Esophagus (tissue), 2 donors: ENCODE data around the gene OTOP2. TPM values are rescaled to one million over a fixed set of nuclear protein-coding genes. Genes with fewer than 3 reads are reported as not detected.

Source experiments
- H3K27ac ChIP-seq, 2 donors: one replicate each; pipeline ENCODE4 v1.5.1; 2013; ENCODE audit warnings: low read depth in 2 of 2, mild to moderate bottlenecking in 2 of 2, inconsistent platforms in 1 of 2, low read length in 1 of 2, moderate library complexity in 1 of 2
- H3K27me3 ChIP-seq, 2 donors: one replicate each; pipeline ENCODE4 v1.6.1; 2013; ENCODE audit warnings: low read length in 2 of 2, control low read depth in 1 of 2, mild to moderate bottlenecking in 1 of 2; ENCODE audit not compliant: insufficient read depth in 2 of 2, control insufficient read depth in 1 of 2
- H3K36me3 ChIP-seq, 2 donors: one replicate each; pipeline ENCODE4 v1.6.1; 2013; ENCODE audit warnings: low read length in 1 of 2; ENCODE audit not compliant: control insufficient read depth in 2 of 2, insufficient read depth in 2 of 2
- H3K4me1 ChIP-seq, 2 donors: one replicate each; pipeline ENCODE4 v1.6.1; 2013; ENCODE audit warnings: low read length in 1 of 2; ENCODE audit not compliant: control insufficient read depth in 2 of 2, insufficient read depth in 2 of 2
- H3K4me3 ChIP-seq, 2 donors: one replicate each; pipeline ENCODE4 v1.5.1; 2013; ENCODE audit warnings: low read length in 2 of 2, mild to moderate bottlenecking in 2 of 2, low read depth in 1 of 2, moderate library complexity in 1 of 2
- H3K9me3 ChIP-seq, 2 donors: one replicate each; pipeline ENCODE4 v1.6.1; 2013; ENCODE audit warnings: mild to moderate bottlenecking in 2 of 2, low read depth in 1 of 2, low read length in 1 of 2, moderate library complexity in 1 of 2; ENCODE audit not compliant: control insufficient read depth in 2 of 2, insufficient read depth in 1 of 2
- WGBS, 2 donors: extraction: QIAGEN DNeasy Blood & Tissue Kit; methylation state at CpG; one replicate each; pipeline ENCODE4 v1.1.7; 2013; 5-methylcytosine and 5-hydroxymethylcytosine counted together
- polyA plus RNA-seq, 2 donors: library from polyadenylated mRNA; stranded (reverse); fragments of 200-250 nt; gene quantifications; one replicate each; pipeline ENCODE4 v1.2.3, GENCODE V29; 2013
- donor health status: healthy with polysubstance abuse.
- donor health status: Bipolar disorder and iron deficiency.

Gene OTOP2
- polyA plus RNA-seq, 2 donors, result 0.61 to 0.77 TPM

- H3K27ac ChIP-seq, result peak overlapping the region; percentile 4 to 29
- peak overlapping the region; percentile 51 to 52 for H3K4me3 ChIP-seq
- H3K27me3 ChIP-seq, result no peaks in the 10 kb centered on the region
- WGBS, 2 donors, result 20 to 23% methylated on average over 12 of the region's 12 CpGs
- no peaks in the 10 kb centered on the region for H3K36me3 ChIP-seq
- H3K9me3 ChIP-seq, result no peaks in the 10 kb centered on the region
- H3K4me1 ChIP-seq, result peaks cover 0 to 13% of the 10 kb centered on the region in 2 donors
These were observed 12.4 kb downstream of the OTOP2 start for GRCh38 chr17:74936470-74936799.

GRCh38 chr17:74937064-74938051, 13.3 kb downstream of the OTOP2 start:
- Histone ChIP-seq H3K9me3 (peaks cover 0 to 4% of the 10 kb centered on the region in 2 donors), H3K27me3 (no peaks in the 10 kb centered on the region), H3K36me3 (peaks cover 0 to 5% of the 10 kb centered on the region in 2 donors), H3K4me3 (no peak overlapping the region), H3K27ac (peak overlapping the region in 1 of 2 donors; percentile 38), H3K4me1 (peaks cover 0 to 15% of the 10 kb centered on the region in 2 donors)
- WGBS, 2 donors, result 49 to 50% methylated on average over 11 of the region's 11 CpGs

DNA sequence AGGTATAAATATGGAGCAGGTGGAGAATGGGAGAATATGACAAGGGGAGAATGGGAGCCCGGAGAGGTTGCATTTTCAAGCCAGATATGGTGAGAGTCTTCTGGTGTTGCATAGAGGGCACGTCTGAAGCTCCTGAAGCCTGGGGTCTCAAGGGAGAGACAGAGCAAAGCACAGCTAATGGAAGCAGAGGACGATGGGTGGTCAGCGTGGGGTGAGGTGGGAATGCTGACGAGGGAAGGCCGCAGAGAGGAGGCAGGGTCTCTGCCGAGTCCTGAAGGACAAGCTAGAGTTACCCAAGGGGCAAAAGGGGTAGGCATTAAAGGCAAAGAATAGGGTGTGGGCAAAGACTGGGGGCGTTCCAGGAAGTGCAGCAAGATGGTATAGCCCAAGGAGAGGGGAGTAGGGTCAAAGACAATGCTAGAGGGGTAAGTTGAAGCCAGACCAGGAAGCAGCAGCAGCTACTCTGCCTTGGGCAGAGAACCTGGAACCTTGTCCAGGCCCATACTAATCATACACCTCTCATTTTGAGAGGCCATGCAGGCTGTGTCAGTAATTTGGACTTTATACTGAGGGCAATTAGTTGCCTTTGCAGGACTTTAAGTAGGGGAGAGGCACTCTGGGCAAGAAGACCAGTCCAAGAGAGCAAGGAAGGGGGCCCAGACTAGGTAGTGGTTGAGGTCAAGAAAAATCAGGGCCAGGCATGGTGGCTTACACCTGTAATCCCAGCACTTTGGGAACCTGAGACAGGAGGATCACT, 14.3 kb downstream of the OTOP2 start:
- Histone ChIP-seq H3K27me3 (no peaks in the 10 kb centered on the region), H3K9me3 (peaks cover 0 to 4% of the 10 kb centered on the region in 2 donors), H3K27ac (peak overlapping the region in 1 of 2 donors; percentile 47), H3K36me3 (peaks cover 0 to 5% of the 10 kb centered on the region in 2 donors), H3K4me1 (peaks cover 0 to 17% of the 10 kb centered on the region in 2 donors), H3K4me3 (no peak overlapping the region)
- 72 to 73% methylated on average over 8 of the region's 8 CpGs for WGBS, 2 donors

GRCh38 chr17:74939534-74939933, 15.5 kb downstream of the OTOP2 start:
- Histone ChIP-seq H3K27me3 (no peaks in the 10 kb centered on the region), H3K27ac (peak overlapping the region; percentile 14 to 70), H3K4me3 (no peak overlapping the region), H3K36me3 (peaks cover 0 to 5% of the 10 kb centered on the region in 2 donors), H3K9me3 (peaks cover 0 to 4% of the 10 kb centered on the region in 2 donors), H3K4me1 (peaks cover 0 to 18% of the 10 kb centered on the region in 2 donors)
- WGBS, 2 donors, result 37 to 39% methylated on average over 8 of the region's 8 CpGs

- Histone ChIP-seq H3K4me1 (peaks cover 0 to 13% of the 10 kb centered on the region in 2 donors), H3K27ac (no peak overlapping the region), H3K4me3 (no peak overlapping the region), H3K27me3 (no peaks in the 10 kb centered on the region), H3K9me3 (peaks cover 0 to 4% of the 10 kb centered on the region in 2 donors), H3K36me3 (peaks cover 0 to 5% of the 10 kb centered on the region in 2 donors)
- 81 to 84% methylated on average over 21 of the region's 21 CpGs for WGBS, 2 donors
These were observed 17.2 kb downstream of the OTOP2 start for GRCh38 chr17:74941128-74941725.

GRCh38 chr17:74943808-74944522, 19.9 kb downstream of the OTOP2 start:
- Histone ChIP-seq H3K4me1 (peaks cover 0 to 11% of the 10 kb centered on the region in 2 donors), H3K27ac (peak overlapping the region; percentile 83 to 97), H3K9me3 (peaks cover 0 to 4% of the 10 kb centered on the region in 2 donors), H3K27me3 (no peaks in the 10 kb centered on the region), H3K36me3 (peaks cover 0 to 8% of the 10 kb centered on the region in 2 donors), H3K4me3 (no peak overlapping the region)
- 36 to 45% methylated on average over 13 of the region's 13 CpGs for WGBS, 2 donors

DNA sequence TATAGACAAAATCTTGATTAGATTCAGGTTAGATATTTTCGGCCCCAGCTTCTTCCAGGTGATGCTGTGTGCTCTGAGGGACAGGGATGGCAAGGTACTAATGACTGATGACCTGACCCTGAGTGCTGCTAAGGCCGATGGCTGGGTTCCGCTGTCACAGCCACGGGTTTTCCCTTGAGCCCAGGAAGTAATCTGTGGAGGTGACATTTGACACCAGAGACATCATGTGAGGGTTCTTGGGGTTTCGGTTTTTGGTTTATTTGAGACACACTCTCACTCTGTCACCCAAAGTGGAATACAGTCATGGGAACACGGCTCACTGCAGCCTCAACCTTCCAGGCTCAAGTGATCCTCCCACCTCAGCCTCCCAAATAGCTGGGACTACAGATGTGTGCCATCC, 21.5 kb downstream of the OTOP2 start:
- 56 to 60% methylated on average over 6 of the region's 6 CpGs for WGBS, 2 donors
- Histone ChIP-seq H3K36me3 (peaks cover 0 to 11% of the 10 kb centered on the region in 2 donors), H3K4me3 (no peak overlapping the region), H3K4me1 (peaks cover 0 to 11% of the 10 kb centered on the region in 2 donors), H3K27ac (no peak overlapping the region), H3K9me3 (peaks cover 0 to 4% of the 10 kb centered on the region in 2 donors), H3K27me3 (no peaks in the 10 kb centered on the region)

DNA sequence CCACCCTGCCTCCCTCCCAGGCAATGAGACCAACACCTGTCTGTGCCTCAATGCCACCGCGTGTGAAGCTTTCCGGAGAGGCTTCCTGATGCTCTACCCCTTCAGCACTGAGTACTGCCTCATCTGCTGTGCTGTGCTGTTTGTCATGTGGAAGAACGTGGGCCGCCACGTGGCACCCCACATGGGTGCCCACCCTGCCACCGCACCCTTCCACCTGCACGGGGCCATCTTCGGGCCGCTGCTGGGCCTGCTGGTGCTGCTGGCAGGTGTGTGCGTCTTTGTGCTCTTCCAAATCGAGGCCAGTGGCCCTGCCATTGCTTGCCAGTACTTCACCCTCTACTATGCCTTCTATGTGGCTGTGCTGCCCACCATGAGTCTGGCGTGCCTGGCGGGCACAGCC, 22.6 kb downstream of the OTOP2 start:
- H3K9me3 ChIP-seq, result peaks cover 0 to 4% of the 10 kb centered on the region in 2 donors
- H3K27me3 ChIP-seq, result no peaks in the 10 kb centered on the region
- no peak overlapping the region for H3K27ac ChIP-seq
- peaks cover 0 to 14% of the 10 kb centered on the region in 2 donors for H3K4me1 ChIP-seq
- H3K4me3 ChIP-seq, result no peak overlapping the region
- peaks cover 0 to 13% of the 10 kb centered on the region in 2 donors for H3K36me3 ChIP-seq
- WGBS, 2 donors, result 89 to 92% methylated on average over 14 of the region's 14 CpGs
